ENCODE results near the gene MTHFD1L. TPM values are rescaled to one million over a fixed set of nuclear protein-coding genes. Genes with fewer than 3 reads are reported as not detected.

MTHFD1L gene
- total and polyA plus RNA-seq, 7 donors, result 0.60 to 17.9 (median 3.0) TPM

DNA sequence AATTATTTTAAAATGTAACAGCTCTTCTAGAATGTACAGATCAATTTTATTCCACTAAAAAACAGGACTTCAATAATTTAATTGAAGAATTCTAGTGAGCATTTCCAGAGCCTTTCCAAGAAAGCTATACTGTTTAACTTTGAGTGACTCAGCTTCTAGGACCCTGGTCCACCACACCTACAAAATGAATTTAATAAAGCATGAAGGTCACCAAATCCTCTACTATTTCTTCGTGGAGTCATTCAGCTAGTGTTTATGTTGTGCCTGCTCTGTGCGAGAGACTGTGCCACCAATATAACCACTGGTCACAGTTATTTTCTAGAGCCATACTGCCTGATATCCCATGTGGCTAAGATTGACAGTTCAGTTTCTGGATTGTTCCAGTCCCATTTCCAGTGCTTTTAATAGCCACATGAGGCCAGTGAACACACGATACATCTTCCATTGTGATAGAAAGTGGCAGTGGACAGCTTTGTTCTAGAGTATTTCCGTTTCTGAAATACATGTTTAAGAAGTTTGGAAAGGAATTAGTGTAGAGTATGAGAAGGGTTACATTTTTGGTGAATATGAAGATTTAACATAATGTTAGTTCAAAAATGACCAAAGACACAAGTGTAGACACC is 160.7 kb downstream of the MTHFD1L start:
- H3K4me3 ChIP-seq, result no peak overlapping the region

GRCh38 chr6:151027295-151027747 is 161.8 kb downstream of the MTHFD1L start:
- H3K27me3 ChIP-seq, result no peaks in the 10 kb centered on the region
- H3K27ac ChIP-seq, result peak overlapping the region in 1 of 4 donors; percentile 82
- intact Hi-C loops (cut with DNase I), result no loop called here
- peaks cover 0 to 29% (median 13%) of the 10 kb centered on the region in 4 donors for H3K4me1 ChIP-seq
- TF ChIP-seq POLR2A (IDR thresholded peaks at IDR 0.05) (no peak), EP300 (IDR thresholded peaks at IDR 0.05) (peak in 1 of 4 donors; percentile 42), POLR2AphosphoS5 (IDR thresholded peaks at IDR 0.05) (no peak)
- DNase-seq, result no peak
- no peak overlapping the region for H3K4me3 ChIP-seq
- no peaks in the 10 kb centered on the region for H3K9me3 ChIP-seq
- H3K36me3 ChIP-seq, result no peaks in the 10 kb centered on the region
- 36 to 79% methylated on average over 1 of the region's 1 CpG for WGBS, 2 donors

More for the DNA sequence above, 160.7 kb downstream of the MTHFD1L start:
- WGBS, 2 donors, result 88 to 93% methylated on average over 4 of the region's 4 CpGs
- DNase-seq, result no peak
- Histone ChIP-seq H3K4me1 (peaks cover 0 to 23% (median 13%) of the 10 kb centered on the region in 4 donors), H3K36me3 (no peaks in the 10 kb centered on the region), H3K27me3 (no peaks in the 10 kb centered on the region), H3K9me3 (no peaks in the 10 kb centered on the region), H3K27ac (peak overlapping the region in 3 of 4 donors; percentile 57 to 82 (median 82))
- TF ChIP-seq POLR2AphosphoS5 (IDR thresholded peaks at IDR 0.05) (no peak), EP300 (IDR thresholded peaks at IDR 0.05) (no peak), POLR2A (IDR thresholded peaks at IDR 0.05) (no peak), CTCF (IDR thresholded peaks at IDR 0.05) (no peak)
- intact Hi-C loops (cut with DNase I), result no loop called here

DNA sequence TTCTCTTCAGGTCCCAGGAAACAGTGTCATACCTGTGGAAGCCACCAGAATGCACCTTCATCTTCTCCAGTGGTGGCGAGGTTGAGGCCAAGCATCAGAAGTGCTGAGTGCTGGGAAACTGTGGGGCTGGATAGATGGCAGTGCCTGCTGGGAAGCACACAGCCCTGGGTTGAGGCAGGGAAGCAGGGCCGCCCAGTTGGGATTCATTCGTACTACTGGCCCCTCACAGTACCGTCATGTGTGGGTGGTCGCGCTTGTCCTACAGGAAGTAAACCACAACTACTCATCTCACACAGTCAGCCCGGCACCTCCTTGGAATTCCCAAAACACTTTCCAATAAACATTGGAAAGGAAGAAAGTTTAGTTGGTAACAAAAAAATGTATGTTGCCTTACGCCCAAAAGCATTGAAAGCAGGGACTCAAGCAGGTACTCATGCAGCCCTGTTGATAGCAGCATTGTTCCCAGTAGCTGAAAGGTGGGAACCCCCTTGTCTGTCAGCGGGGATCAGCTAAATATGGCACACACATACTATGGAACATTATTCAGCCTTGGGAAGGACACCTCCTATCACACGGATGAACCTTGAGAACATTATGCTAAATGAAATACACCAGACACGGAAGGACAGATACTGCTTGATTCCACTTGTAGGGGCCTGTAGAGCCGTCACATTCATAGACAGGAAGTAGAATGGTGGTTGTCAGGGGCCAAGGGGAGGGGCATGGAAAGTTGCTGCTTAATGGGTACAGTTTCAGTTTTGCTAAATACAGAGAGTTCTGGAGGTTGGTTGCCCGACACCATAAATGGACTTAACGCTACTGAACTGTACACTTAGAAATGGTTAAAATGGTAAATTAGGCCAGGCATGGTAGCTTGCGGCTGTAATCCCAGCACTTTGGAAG is 162.7 kb downstream of the MTHFD1L start:
- no peaks in the 10 kb centered on the region for H3K9me3 ChIP-seq
- DNase-seq, result no peak
- H3K36me3 ChIP-seq, result no peaks in the 10 kb centered on the region
- H3K27me3 ChIP-seq, result no peaks in the 10 kb centered on the region
- H3K4me1 ChIP-seq, result peaks cover 0 to 29% (median 13%) of the 10 kb centered on the region in 4 donors
- no peak overlapping the region for H3K4me3 ChIP-seq
- WGBS, 2 donors, result 95 to 96% methylated on average over 15 of the region's 15 CpGs
- TF ChIP-seq POLR2AphosphoS5 (IDR thresholded peaks at IDR 0.05) (no peak), POLR2A (IDR thresholded peaks at IDR 0.05) (no peak), CTCF (IDR thresholded peaks at IDR 0.05) (no peak), EP300 (IDR thresholded peaks at IDR 0.05) (no peak)
- H3K27ac ChIP-seq, result no peak overlapping the region
- intact Hi-C loops (cut with DNase I), result no loop called here

DNA sequence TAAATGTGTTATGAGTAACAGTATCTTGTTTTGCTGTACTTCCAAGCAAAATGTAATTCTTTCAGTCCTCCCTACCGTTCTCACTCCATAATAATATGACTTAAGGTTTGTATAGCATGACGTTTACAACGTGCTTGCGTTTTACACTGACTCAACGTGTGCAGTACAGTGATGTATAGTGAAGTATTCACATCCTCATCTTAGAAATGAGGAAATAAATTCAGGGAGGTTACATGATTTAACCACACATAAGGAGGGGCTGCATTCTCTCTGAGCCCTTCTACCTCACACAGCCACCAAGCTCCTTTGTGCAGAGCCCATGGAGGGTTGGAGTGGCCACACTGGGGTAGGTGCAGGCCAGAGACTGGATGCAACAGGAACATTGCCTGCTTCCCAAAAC is 164.5 kb downstream of the MTHFD1L start:
- no peak for DNase-seq
- H3K4me1 ChIP-seq, result peaks cover 0 to 34% (median 13%) of the 10 kb centered on the region in 4 donors
- 83 to 84% methylated on average over 5 of the region's 5 CpGs for WGBS, 2 donors
- H3K27me3 ChIP-seq, result no peaks in the 10 kb centered on the region
- intact Hi-C loops (cut with DNase I), result loop anchor here (5.0 kb wide), 1 partner anchor 207 kb away; the partner anchor contains the start of gene AKAP12
- H3K27ac ChIP-seq, result no peak overlapping the region
- TF ChIP-seq CTCF (IDR thresholded peaks at IDR 0.05) (no peak), EP300 (IDR thresholded peaks at IDR 0.05) (no peak), POLR2A (IDR thresholded peaks at IDR 0.05) (no peak), POLR2AphosphoS5 (IDR thresholded peaks at IDR 0.05) (no peak)
- no peaks in the 10 kb centered on the region for H3K9me3 ChIP-seq
- H3K4me3 ChIP-seq, result no peak overlapping the region
- H3K36me3 ChIP-seq, result no peaks in the 10 kb centered on the region

GRCh38 chr6:151032034-151032433 is 166.5 kb downstream of the MTHFD1L start:
- peaks cover 0 to 20% (median 14%) of the 10 kb centered on the region in 4 donors for H3K4me1 ChIP-seq
- no peak for DNase-seq
- no peaks in the 10 kb centered on the region for H3K36me3 ChIP-seq
- TF ChIP-seq POLR2AphosphoS5 (IDR thresholded peaks at IDR 0.05) (peak in 1 of 4 donors; percentile 26), POLR2A (IDR thresholded peaks at IDR 0.05) (no peak)
- no peaks in the 10 kb centered on the region for H3K9me3 ChIP-seq
- peak overlapping the region in 2 of 4 donors; percentile 25 to 66 for H3K27ac ChIP-seq
- H3K27me3 ChIP-seq, result no peaks in the 10 kb centered on the region
- H3K4me3 ChIP-seq, result no peak overlapping the region
- intact Hi-C loops (cut with DNase I), result loop anchor here (5.0 kb wide), 1 partner anchor 205 kb away; the partner anchor contains the start of gene AKAP12
- WGBS, 2 donors, result 86 to 93% methylated on average over 3 of the region's 3 CpGs
